Panc1 (cell line): ENCODE data around the gene EFCAB11. TPM values are rescaled to one million over a fixed set of nuclear protein-coding genes. Genes with fewer than 3 reads are reported as not detected.

Experiments used
- ATAC-seq: fragments of 200-7000 bp; cut with Tn5 transposase; 2 replicates; pipeline ENCODE4 v1.9.1; 2020; ENCODE audit warnings: mild to moderate bottlenecking, moderate library complexity
- BruUV-seq: library from RNA; stranded (reverse); fragments of 400-500 nt; replicated peaks from 2 replicates; lab custom pipeline; 2021; lab: Mats Ljungman, UMichigan
- CTCF ChIA-PET: fragments of 300-600 bp; sonication (Branson Sonifier 250); formaldehyde crosslinking; loops from one replicate; lab custom pipeline; 2022; ENCODE audit warnings: antibody characterized with exemption; lab: Charles Lee
- POLR2A ChIA-PET: fragments of 300-600 bp; sonication (Branson Sonifier 250); formaldehyde crosslinking; loops from one replicate; lab custom pipeline; 2022; ENCODE audit warnings: antibody characterized with exemption; lab: Charles Lee
- DNase-seq: peaks from one replicate; pipeline ENCODE4 v3.0.0-alpha.2; 2010; ENCODE audit warnings: low read depth, low spot score
- H3K27ac ChIP-seq: 2 replicates; pipeline ENCODE4 v1.5.1; 2011; ENCODE audit warnings: mild to moderate bottlenecking, low read length, inconsistent platforms
- H3K27me3 ChIP-seq: fragments of 200-500 bp; sonication (Bioruptor generic); 2 replicates; pipeline ENCODE4 v1.6.0; 2014; ENCODE audit warnings: low read length, inconsistent platforms; ENCODE audit not compliant: control insufficient read depth, insufficient read depth
- H3K36me3 ChIP-seq: fragments of 200-500 bp; sonication (Bioruptor generic); 2 replicates; pipeline ENCODE4 v1.5.1; 2014; ENCODE audit warnings: inconsistent platforms, mild to moderate bottlenecking, low read length, moderate library complexity; ENCODE audit not compliant: control insufficient read depth, insufficient read depth
- H3K4me1 ChIP-seq: 2 replicates; pipeline ENCODE4 v1.5.1; 2011; ENCODE audit warnings: inconsistent platforms, mild to moderate bottlenecking, low read length, moderate library complexity; ENCODE audit not compliant: control insufficient read depth, insufficient read depth
- H3K4me3 ChIP-seq, 2 experiments: 2 replicates each; pipeline ENCODE4 v1.5.1; 2011 to 2012; ENCODE audit warnings: low read depth in 2 of 2, low read length in 2 of 2, mild to moderate bottlenecking in 2 of 2, inconsistent platforms in 1 of 2, moderate library complexity in 1 of 2
- H3K9me3 ChIP-seq: fragments of 200-500 bp; sonication (Bioruptor generic); 2 replicates; pipeline ENCODE4 v1.5.1; 2014; ENCODE audit warnings: low read depth, mild to moderate bottlenecking, inconsistent platforms, low read length, moderate library complexity; ENCODE audit not compliant: control insufficient read depth, insufficient read depth
- CTCF ChIP-seq: fragments of 450-650 bp; IDR thresholded peaks from 2 replicates; pipeline ENCODE4 v1.5.1; 2017; ENCODE audit warnings: mild to moderate bottlenecking
- POLR2AphosphoS5 ChIP-seq: IDR thresholded peaks from 2 replicates; pipeline ENCODE4 v1.6.1; 2012; ENCODE audit warnings: mild to moderate bottlenecking, low read depth, low read length, moderate library complexity
- SIN3A ChIP-seq: IDR thresholded peaks from 2 replicates; pipeline ENCODE4 v1.6.1; 2012; ENCODE audit warnings: low read depth, mild to moderate bottlenecking, low read length, moderate library complexity, borderline replicate concordance; ENCODE audit not compliant: insufficient read depth
- TCF7L2 ChIP-seq: IDR thresholded peaks from 2 replicates; pipeline ENCODE4 v1.6.1; 2011; ENCODE audit warnings: mild to moderate bottlenecking, low read depth, low read length, inconsistent platforms
- in situ Hi-C: cut with HindIII; loops from 2 replicates; pipeline ENCODE4 v1.10.0; 2016; ENCODE audit warnings: low sequenced_read_pairs, low pct_unique_long_range_greater_than_20kb
- intact Hi-C: fragments of 100-400 bp; cut with micrococcal nuclease; formaldehyde crosslinking; loops from one replicate; pipeline ENCODE4 v1.10.0; 2022; ENCODE audit not compliant: unreplicated experiment
- total RNA-seq: library from RNA; stranded (reverse); gene quantifications from one replicate; pipeline ENCODE4 v1.2.1, GENCODE V29; 2021; ENCODE audit not compliant: unreplicated experiment
- TF ChIP-seq, protein P1 (sequence below), 2 experiments: IDR thresholded peaks; 2 replicates each; pipeline ENCODE4 v1.6.1; 2011 to 2012; ENCODE audit warnings: low read depth in 2 of 2, control low read depth in 1 of 2, low read length in 1 of 2, mild to moderate bottlenecking in 1 of 2, moderate library complexity in 1 of 2; ENCODE audit not compliant: insufficient read depth in 1 of 2

EFCAB11 gene
- total RNA-seq, 1 experiment from 2014 or later: 12.3 TPM

DNA sequence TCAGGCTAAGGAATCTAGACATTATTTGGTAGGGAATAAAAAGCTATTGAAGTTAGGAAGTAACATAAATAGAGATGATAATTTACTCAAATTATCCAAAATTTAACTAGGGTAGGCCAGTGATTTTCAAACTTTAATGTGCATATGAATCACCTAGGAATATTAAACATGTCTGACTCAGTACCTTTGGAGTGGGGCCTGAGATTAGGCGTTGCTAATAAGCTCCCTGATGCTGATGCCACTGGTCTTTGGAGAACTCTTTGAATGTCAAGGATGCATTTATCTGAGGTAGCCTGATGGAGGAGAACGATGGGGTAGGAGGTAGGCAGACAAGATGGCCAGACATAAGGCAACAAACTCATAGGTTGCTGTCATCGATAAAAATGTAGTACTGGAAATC, 33.2 kb downstream of the EFCAB11 start:
- DNase-seq: no peak
- POLR2A ChIA-PET: no interaction called here
- no peak for ATAC-seq
- Histone ChIP-seq H3K9me3 (no peaks in the 10 kb centered on the region), H3K27me3 (no peaks in the 10 kb centered on the region), H3K27ac (no peak overlapping the region), H3K4me3 (no peak overlapping the region), H3K4me1 (no peaks in the 10 kb centered on the region), H3K36me3 (no peaks in the 10 kb centered on the region)
- no peak for TF ChIP-seq TCF7L2
- TF ChIP-seq POLR2AphosphoS5: no peak
- TF ChIP-seq, protein P1, sequence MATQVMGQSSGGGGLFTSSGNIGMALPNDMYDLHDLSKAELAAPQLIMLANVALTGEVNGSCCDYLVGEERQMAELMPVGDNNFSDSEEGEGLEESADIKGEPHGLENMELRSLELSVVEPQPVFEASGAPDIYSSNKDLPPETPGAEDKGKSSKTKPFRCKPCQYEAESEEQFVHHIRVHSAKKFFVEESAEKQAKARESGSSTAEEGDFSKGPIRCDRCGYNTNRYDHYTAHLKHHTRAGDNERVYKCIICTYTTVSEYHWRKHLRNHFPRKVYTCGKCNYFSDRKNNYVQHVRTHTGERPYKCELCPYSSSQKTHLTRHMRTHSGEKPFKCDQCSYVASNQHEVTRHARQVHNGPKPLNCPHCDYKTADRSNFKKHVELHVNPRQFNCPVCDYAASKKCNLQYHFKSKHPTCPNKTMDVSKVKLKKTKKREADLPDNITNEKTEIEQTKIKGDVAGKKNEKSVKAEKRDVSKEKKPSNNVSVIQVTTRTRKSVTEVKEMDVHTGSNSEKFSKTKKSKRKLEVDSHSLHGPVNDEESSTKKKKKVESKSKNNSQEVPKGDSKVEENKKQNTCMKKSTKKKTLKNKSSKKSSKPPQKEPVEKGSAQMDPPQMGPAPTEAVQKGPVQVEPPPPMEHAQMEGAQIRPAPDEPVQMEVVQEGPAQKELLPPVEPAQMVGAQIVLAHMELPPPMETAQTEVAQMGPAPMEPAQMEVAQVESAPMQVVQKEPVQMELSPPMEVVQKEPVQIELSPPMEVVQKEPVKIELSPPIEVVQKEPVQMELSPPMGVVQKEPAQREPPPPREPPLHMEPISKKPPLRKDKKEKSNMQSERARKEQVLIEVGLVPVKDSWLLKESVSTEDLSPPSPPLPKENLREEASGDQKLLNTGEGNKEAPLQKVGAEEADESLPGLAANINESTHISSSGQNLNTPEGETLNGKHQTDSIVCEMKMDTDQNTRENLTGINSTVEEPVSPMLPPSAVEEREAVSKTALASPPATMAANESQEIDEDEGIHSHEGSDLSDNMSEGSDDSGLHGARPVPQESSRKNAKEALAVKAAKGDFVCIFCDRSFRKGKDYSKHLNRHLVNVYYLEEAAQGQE (IDR thresholded peaks at IDR 0.05; ENCODE audit: insufficient read depth in 1 of 2, low read depth in 2 of 2, low read length in 1 of 2): no peak
- no peak for TF ChIP-seq SIN3A
- no peak for TF ChIP-seq CTCF
- CTCF ChIA-PET: no interaction called here
- no TSS peak for BruUV-seq
- intact Hi-C loops (no loop called here), in situ Hi-C loops (no loop called here)

- Histone ChIP-seq H3K36me3 (no peaks in the 10 kb centered on the region), H3K4me3 (no peak overlapping the region), H3K9me3 (no peaks in the 10 kb centered on the region), H3K4me1 (no peaks in the 10 kb centered on the region), H3K27me3 (no peaks in the 10 kb centered on the region), H3K27ac (no peak overlapping the region)
- CTCF ChIA-PET: no interaction called here
- BruUV-seq: no TSS peak
- intact Hi-C loops (no loop called here), in situ Hi-C loops (no loop called here)
- POLR2A ChIA-PET: no interaction called here
- DNase-seq: no peak
- ATAC-seq: no peak
- TF ChIP-seq SIN3A (no peak), POLR2AphosphoS5 (no peak), CTCF (no peak), TCF7L2 (no peak)
- TF ChIP-seq, protein P1 (IDR thresholded peaks at IDR 0.05; ENCODE audit: insufficient read depth in 1 of 2, low read depth in 2 of 2, low read length in 1 of 2): no peak
Observed at GRCh38 chr14:89920056-89920455, 34.5 kb downstream of the EFCAB11 start.
